SKM-1 (cell line): Measurements from ENCODE around the gene KCNC1.

ENCODE experiments used
- DNase-seq: peaks from one replicate; lab custom pipeline; 2025; ENCODE audit not compliant: unreplicated experiment; lab: John Stamatoyannopoulos, UW

KCNC1 gene

GRCh38 chr11:17734418-17734911, at the start of gene KCNC1:
Gene KCNC1 (plus strand): TSS chr11:17734781. CDS start chr11:17736003, 1,222 bp downstream.
- no peak for DNase-seq

GRCh38 chr11:17686231-17686980, 48.2 kb upstream of the KCNC1 start:
- DNase-seq, result no peak

GRCh38 chr11:17687946-17688670, 46.5 kb upstream of the KCNC1 start:
- DNase-seq, result no peak

- DNase-seq, result no peak
These were observed 43.0 kb upstream of the KCNC1 start for GRCh38 chr11:17691550-17691949.

- DNase-seq, result no peak
These were observed 42.6 kb upstream of the KCNC1 start for GRCh38 chr11:17691976-17692375.

- no peak for DNase-seq
These were observed 41.6 kb upstream of the KCNC1 start for GRCh38 chr11:17692931-17693330.

- no peak for DNase-seq
These were observed 41.0 kb upstream of the KCNC1 start for GRCh38 chr11:17693531-17693930.

GRCh38 chr11:17694494-17695110, 40.0 kb upstream of the KCNC1 start:
- no peak for DNase-seq

GRCh38 chr11:17695454-17696441, 38.8 kb upstream of the KCNC1 start:
- DNase-seq, result no peak

- no peak for DNase-seq
These were observed 37.8 kb upstream of the KCNC1 start for GRCh38 chr11:17696741-17697140.

GRCh38 chr11:17697175-17697949, 37.2 kb upstream of the KCNC1 start:
- no peak for DNase-seq

- DNase-seq, result no peak
These were observed 35.1 kb upstream of the KCNC1 start for GRCh38 chr11:17699147-17700114.

GRCh38 chr11:17700991-17701390, 33.6 kb upstream of the KCNC1 start:
- no peak for DNase-seq

- DNase-seq, result no peak
These were observed 31.7 kb upstream of the KCNC1 start for GRCh38 chr11:17702876-17703275.

GRCh38 chr11:17703951-17704350, 30.6 kb upstream of the KCNC1 start:
- no peak for DNase-seq

- no peak for DNase-seq
These were observed 26.8 kb upstream of the KCNC1 start for GRCh38 chr11:17707830-17708229.

- DNase-seq, result no peak
These were observed 22.7 kb upstream of the KCNC1 start for GRCh38 chr11:17711836-17712235.

- DNase-seq, result no peak
These were observed 20.7 kb upstream of the KCNC1 start for GRCh38 chr11:17713851-17714250.

- no peak for DNase-seq
These were observed 20.2 kb upstream of the KCNC1 start for GRCh38 chr11:17714356-17714854.
